GM12892 (cell line): ENCODE data around the gene CACNA2D3.

ENCODE experiments used
- POLR2AphosphoS5 ChIP-seq: IDR thresholded peaks from 2 replicates; pipeline ENCODE4 v1.6.1; 2011; ENCODE audit warnings: low read depth, low read length, control low read depth
- TAF1 ChIP-seq: IDR thresholded peaks from 2 replicates; pipeline ENCODE4 v1.6.1; 2011; ENCODE audit warnings: low read depth, mild to moderate bottlenecking, control low read depth, low read length, borderline replicate concordance

DNA sequence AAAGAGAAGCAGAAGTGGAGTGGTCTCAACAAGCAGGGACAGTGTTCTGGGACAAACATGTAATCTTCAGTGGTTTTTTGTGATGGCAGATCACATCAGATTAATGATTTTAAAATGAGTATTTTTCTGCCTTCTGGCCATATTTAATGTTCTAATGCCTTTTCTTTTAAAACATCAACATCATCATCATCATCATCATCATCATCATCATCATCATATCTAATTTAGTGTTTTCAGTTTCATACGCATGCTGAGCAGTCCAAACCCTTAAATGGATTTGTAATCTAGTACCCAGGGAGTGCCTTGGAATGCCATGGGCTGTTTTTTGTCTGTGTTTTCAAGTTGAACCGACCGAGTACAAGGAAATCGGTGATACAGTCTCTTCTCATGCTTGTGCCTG is 68.9 kb downstream of the CACNA2D3 start:
- TF ChIP-seq POLR2AphosphoS5, result no peak
- TF ChIP-seq TAF1, result no peak
